HTR-8/SVneo (cell line): ENCODE data around the gene SMARCB1.

ENCODE experiments used
- DNase-seq: peaks from one replicate; pipeline ENCODE4 v3.0.0; 2011; ENCODE audit warnings: low spot score, mixed read lengths; ENCODE audit not compliant: insufficient read length
- FAIRE-seq: peaks from 2 replicates; lab custom pipeline; 2011; peaks lifted over from hg19 to GRCh38; lab: Jason Lieb, UNC

Gene SMARCB1

DNA sequence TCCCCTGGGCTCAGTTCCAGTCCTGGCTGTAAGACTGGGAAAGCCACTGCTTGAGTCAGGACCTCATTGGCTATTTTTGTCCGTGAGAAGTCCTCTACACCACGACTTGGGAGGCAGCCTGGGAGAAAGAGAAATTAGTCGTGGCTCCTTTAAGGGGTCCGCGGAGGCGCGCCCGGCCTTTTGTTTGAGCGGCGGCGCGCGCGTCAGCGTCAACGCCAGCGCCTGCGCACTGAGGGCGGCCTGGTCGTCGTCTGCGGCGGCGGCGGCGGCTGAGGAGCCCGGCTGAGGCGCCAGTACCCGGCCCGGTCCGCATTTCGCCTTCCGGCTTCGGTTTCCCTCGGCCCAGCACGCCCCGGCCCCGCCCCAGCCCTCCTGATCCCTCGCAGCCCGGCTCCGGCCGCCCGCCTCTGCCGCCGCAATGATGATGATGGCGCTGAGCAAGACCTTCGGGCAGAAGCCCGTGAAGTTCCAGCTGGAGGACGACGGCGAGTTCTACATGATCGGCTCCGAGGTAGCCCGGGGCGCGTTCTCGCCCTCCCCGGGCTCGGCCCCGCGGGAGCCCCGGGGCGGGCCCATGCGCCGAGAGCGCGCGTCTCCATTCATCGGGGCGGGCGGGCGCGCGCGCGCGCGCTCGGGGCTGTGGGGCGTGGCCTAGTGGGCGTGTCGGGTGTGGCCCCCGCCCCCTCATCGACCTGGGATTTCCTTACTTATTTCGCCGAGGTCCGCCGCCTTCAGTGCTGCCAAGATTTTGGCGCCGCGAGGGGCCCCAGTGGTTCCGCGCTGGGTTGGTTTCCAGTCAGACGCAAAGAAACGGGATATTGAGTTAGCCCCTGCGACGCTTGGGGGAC lies at the start of gene SMARCB1:
Gene SMARCB1, plus strand, starts transcription at position 215 of the 848 bp plus-strand sequence. Its CDS starts 204 bp downstream, at position 419.
- DNase-seq, result peak; percentile 78
- FAIRE-seq, result no peak

DNA sequence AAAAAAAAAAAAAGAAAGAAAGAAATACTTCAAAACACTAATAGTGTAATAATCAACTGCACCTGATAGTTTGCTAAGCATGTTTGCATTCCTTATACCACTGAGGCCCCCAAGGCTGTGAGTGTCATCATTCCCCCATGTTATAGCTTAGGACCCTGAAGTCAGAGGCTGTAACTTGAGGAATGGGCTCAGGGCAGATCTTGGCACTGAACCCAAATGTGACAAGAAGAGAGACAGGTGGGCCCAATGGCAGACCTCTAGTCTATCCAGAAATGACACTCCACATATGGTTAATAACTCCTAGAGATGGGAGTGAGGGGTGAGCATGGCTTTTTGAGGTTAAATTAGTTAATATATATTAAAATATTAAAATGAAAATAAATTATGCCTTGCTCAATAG lies 49.1 kb upstream of the SMARCB1 start:
- no peak for FAIRE-seq
- DNase-seq, result no peak

DNA sequence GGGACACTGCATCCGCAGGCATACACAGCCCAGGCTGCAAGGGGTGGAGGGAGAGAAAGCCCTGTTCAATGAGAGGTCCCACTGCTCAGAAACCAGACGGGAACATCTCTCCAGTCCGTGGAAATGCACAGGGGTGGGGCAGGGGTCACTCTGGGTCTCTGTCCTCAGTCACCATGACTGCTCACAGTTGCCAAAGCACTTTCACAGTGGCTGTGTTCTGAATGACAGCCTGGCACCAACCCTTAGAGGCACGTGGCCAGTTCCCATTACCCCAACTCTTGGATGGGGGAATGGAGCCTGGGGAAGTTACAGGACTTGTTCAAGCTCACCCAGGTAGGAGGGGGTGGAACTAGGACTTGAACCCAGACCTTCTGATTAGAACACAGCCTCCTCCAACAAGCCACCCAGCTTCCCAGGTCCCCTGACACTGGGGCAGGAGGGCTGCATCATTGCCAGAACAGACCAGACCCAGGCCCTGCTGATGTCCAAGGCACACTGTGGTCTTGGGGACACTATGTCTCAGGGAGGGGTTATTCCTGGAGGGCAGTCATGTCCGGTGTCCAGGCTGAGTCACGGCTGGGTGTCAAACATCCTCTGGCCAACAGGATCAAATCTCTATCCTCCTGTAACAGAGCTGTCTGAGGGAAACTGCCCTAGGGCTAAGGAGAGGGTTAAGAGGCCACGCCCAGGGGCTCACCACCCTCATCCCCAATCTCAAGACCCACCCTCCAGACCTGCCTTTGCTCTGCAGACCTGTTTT lies 44.1 kb upstream of the SMARCB1 start:
- no peak for FAIRE-seq
- DNase-seq, result no peak

DNA sequence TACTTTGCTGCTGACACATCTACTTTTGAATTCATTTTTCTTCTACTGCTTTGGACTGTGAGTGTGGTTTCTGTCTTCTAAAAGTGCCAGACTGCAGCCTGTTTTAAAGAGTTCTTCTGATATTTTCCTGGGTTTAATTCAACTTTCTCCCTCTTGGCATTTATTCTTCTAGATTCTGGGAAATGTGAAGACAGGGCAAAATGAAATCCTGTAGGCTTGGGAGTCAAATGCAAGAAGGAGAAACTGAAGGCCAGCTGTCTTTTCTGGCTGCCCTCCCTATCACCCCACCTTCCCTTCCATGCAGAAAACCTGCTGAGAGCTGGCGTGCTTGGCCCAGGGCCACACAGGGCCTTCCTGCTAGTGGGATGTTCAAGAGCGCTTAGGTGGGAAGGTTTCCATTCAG lies 43.5 kb upstream of the SMARCB1 start:
- FAIRE-seq, result no peak
- DNase-seq, result no peak

DNA sequence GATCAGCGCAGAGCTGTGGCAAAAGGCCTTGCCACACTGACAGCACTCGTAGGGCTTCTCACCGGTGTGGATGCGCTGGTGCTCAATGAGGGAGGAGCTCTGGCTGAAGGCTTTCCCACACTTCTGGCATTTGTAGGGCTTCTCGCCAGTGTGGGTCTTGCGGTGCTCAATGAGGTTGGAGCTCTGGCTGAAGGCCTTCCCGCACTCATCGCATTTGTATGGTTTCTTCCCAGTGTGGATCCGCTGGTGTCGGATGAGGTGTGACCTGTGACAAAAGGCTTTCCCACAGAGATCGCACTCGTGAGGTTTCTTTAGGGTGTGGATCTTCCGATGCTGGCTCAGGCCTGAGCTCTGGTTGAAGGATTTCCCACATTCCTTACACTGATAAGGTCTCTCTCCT lies 42.8 kb upstream of the SMARCB1 start:
- FAIRE-seq (no peak), DNase-seq (no peak)

DNA sequence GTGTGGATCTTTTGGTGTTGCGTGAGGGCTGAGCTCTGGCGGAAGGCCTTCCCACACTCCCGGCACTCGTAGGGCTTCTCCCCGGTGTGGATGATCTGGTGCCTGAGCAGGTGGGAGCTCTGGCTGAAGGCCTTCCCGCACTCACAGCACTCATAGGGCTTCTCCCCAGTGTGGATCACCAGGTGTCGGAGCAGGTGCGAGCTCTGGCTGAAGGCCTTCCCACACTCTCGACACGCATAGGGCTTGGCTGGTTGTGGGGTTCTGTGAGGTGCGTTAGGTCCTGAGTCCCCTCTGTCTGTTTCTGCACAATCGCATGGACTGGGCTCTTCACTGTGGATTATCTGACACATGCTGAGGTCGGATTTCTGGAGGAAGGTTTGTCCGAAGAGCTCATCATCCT lies 42.3 kb upstream of the SMARCB1 start:
- DNase-seq, result no peak
- no peak for FAIRE-seq

DNA sequence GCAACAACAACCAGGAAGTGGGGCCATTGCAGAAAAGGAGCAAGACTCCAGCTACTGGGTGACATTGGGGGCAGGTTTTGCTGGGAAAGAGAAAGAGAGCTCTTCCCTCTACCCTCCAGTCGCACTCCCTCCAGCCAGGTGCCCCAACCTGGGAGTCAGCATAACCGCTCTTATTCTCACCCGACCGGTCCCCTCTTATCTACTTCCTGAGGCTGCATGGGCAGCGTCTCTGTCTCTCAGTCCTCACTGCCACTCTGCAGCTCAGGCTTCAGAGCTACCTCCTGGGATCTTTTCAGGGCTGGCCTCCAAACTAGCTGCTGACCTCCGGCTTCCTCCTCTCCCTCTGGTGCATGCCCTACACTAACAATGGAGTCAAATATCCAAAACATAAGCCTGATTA lies 41.0 kb upstream of the SMARCB1 start:
- FAIRE-seq, result no peak
- no peak for DNase-seq

DNA sequence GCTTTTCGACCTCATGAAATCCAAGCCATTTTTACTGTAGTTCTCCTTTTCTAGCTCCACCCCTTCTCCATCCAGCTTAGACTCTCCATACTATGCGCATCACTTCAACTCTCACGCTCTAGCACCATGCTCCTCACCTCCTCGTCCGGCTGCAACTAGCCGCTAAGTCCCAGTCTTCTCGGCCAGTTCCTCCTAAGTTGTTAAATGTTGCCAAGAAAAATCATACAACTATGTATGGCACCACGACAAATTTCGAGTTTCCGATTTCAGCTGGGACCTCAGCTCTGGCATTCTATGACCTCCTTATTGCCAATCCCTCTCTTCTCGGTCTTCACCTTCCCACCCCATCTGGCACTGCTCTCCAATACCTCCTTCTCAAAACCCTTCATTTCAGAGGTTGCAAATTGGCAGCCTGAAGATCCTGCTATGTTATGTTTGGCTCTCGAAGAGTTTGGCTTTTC lies 36.9 kb upstream of the SMARCB1 start:
- DNase-seq, result no peak
- FAIRE-seq, result no peak

DNA sequence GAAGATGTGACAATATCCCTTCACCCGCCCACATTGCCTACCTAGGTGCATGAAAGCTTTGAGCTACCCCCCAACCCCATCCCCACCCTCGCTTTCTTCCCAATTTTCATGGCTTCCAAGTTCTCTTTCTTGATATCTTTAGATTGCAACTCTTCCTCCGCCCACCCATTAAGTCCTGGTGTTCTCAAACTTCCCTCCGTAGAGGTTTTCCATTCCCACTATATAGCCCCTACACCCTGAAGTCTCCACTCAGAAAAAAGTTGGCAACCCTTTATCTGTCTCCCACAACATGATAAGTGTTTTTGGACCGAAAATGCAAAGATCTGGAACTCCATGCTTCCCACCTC lies 36.4 kb upstream of the SMARCB1 start:
- DNase-seq (no peak), FAIRE-seq (no peak)

DNA sequence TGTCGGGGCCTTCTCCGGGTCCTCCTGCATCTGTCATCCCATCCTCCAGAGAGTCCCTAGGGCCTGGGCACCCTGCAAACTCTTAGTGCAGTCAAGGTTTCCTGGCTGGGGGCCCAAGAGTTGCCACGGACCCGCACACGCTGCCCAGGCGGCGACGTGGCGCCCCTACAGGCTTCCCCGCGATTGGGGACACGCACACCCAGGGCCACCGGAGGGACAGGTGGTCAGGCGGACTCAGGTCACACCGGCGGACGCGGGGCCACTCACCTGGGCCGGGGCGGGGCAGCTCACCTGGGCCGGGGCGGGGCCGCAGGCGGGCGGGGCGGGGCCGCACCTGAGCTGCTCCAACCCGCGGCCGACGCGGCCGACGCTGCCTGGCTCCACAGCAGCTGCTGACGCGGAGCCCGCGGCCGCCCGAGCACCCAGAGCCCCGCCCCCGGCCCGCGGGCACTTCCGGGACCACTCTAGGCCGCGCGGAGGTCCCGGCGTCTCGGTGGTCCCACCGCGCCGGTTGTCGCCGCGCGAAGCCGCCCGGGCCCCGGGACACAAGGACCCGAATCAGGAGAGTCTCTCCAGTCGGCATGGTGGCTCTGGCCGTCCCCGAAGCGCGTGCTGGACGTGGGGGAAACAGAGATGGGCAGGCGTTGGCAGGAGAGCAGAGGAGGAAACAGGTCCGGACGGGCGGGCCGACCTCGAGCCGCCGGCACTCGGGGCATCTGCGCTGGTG lies 35.9 kb upstream of the SMARCB1 start, which contains the start of gene ZNF70:
Gene ZNF70, minus strand, starts transcription at position 399 of the 727 bp plus-strand sequence. CDS start 5,972 bp downstream, outside the sequence.
- FAIRE-seq (no peak), DNase-seq (peak; percentile 70)

DNA sequence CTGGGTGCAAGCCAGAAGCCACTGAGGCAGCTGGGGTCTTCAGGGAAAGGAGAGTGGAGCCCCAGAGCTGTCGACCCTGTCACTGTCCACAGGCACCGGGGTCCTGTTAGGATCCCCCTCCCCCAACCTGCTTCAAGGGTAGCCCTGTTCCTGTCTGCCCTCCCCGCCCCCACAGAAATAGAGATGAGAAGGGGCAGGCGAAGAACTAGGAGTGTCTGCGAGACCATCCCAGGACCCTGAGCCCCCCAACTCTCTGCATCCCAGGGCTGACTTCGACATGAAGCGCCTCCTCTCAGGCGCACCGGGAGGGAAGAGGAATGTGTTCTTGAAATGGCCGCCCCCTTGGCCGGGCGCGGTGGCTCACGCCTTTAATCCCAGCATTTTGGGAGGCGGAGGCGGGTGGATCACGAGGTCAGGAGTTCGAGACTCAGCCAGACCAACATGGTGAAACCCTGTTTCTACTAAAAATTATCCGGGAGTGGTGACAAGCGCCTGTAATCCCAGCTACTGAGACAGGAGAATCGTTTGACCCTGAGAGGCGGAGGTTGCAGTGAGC lies 35.2 kb upstream of the SMARCB1 start:
- DNase-seq, result no peak
- no peak for FAIRE-seq

DNA sequence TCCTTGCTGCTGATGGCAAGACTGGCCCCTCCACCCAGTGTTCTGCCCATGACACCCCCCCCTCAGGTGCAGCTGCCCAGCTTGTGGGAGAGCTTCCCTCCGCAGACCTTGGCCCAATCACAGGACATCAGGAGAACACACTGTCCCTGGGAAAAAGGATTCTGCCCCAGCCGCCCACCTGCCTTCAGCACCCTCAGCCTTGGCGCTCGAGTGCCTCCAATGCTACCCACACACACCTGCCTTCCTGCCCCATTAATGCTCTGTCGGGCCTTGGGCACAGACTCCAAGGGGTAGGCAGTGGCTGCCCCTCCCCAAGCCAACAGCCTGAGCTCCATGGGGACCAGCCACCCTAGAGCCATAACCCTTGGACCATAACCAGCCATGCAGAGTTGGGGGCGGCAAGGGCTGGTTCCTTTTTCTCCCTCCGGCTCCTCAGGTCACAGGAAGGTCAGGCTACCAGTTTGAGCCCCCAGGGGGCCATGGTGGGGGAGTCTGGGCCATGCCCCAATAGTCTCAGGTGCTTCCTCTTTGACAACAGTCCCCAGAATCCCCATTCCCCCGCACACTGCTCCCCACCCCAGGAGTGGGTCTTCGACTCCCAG lies 34.6 kb upstream of the SMARCB1 start:
- FAIRE-seq (no peak), DNase-seq (no peak)

DNA sequence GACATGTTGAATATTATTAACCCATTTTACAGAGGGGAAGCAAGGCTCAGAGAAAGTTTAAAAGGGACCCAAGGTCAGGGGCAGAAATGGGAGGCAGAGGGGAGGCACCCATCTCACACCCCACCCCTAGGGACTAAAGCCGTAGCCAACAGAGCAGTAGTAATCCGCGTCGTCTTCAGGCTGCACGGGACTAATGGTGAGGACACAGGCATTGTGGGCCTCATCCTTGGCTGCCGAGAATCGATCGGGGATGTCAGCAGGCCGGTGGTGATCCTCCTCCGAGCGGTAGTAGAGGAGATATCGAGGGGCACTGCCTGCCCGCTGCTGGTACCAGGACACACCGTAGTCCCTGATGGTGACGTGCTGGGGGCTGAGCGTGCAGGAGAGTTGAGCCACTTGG lies 34.0 kb upstream of the SMARCB1 start:
- no peak for DNase-seq
- FAIRE-seq, result no peak

DNA sequence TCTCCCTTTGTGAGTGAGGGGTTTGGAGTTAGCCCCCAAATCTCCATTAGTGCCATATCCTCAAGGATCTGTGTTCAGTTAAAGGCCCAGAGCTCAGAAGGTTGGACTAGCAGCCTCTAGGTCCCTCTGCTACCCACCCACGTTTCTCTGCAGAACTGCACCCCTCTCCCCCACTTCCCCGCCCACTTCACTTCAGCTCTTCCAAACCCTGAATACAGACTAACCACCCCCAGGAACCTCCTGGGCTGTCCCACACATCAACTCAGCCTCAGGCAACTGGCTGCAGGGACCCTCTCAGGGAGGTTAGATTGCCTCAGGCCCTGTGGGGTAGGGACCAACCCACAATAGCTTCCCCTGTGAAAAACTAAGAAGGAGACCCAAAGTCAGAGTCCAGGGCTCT lies 33.4 kb upstream of the SMARCB1 start:
- DNase-seq (no peak), FAIRE-seq (no peak)

DNA sequence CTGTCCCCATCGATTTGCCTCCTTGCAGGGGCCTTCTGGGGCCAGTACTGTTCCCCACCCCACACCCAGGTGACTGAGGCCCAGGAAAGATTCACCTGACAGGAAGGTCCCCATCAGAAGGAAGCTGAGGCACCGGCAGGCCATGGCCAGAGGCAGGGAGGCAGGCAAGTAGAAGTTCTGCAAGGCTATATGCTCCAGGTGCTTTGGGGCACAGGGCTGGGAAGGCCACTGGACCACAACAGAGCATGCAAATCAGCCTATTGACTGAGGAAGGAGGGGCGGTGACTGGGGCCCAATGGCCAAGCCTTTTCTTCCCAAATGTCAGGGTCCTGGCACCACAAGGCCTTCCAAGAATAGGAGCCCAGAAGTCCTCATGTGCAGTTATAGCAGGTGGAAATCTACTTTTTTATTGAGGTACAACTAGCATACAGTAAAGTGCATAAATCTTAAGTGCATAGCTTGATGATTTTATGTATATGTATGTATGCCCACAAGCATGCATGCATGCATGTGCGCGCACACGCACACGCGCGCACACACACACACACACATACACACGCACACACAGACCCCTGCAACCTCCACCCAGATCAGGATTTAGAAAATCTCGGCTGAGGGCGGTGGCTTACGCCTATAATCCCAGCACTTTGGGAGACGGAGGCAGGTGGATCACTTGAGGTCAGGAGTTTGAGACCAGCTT lies 32.4 kb upstream of the SMARCB1 start, which contains the start of gene VPREB3:
Gene VPREB3, minus strand, starts transcription at position 206 of the 700 bp plus-strand sequence. Its CDS starts 62 bp downstream, at position 144.
- no peak for FAIRE-seq
- no peak for DNase-seq

DNA sequence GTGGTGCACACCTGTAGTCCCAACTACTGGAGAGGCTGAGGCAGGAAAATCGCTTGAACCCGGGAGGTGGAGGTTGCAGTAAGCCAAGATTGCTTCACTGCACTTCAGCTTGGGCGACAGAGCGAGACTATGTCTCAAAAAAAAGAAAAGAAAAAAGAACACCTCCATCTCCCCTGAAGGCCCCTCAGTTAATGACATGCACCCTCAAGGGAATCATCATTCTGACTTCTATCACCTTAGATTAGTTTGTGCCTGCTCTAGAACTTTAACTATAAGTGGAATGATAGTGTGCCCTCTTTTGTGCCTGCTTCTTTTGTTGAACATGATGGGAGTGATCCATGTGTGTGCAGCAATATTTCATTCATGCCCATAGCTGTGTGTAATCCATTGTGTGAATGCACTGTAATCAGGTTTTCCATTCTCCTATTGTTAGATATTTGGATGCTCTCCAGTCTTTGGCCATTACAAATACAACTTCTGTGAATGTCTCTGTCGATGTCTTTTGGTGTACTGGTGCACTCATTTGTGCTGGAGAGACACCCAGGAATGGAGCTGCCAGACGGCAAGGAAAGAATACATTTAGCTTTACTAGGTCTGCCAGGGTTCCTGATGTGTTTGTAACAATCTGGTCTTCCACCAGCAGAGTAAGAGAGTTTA lies 31.7 kb upstream of the SMARCB1 start:
- DNase-seq (no peak), FAIRE-seq (no peak)

DNA sequence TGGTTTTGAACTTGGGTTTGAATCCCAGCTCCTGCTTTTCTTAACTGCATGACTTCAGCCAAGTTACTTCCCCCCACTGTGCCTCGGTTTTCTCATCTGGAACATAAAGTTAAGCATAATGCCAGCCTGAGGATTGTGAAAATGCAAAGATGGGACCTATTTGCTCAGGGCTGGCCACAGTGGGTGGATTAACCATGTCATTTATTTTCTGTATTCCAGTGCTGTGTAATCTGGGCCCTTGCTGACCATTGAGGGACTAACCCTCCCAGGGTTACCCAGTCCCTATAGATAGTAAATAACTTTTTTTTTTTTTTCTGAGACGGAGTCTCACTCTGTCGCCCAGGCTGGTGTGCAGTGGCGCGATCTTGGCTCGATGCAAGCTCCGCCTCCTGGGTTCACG lies 31.1 kb upstream of the SMARCB1 start:
- FAIRE-seq, result no peak

DNA sequence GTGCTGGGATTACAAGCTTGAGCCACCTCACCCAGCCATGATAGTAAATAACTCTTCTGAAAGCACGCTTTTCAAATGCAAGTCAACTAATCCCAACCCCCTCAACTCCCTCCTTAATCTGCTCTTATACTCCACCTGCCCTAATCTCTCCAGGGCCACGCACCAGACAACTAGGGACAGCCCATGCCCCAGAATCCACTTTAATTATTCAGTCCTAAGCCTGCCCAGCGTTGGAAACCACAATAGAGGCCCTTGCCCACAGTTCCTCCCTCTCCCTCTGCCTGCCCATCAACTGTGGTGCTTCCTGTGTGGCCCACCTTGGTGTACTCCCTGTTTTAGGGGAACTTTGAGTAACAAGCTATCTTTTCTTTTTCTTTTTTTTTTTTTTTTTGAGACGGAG lies 29.9 kb upstream of the SMARCB1 start:
- DNase-seq, result no peak
- no peak for FAIRE-seq

More for the DNA sequence above, 31.1 kb upstream of the SMARCB1 start:
- no peak for DNase-seq

DNA sequence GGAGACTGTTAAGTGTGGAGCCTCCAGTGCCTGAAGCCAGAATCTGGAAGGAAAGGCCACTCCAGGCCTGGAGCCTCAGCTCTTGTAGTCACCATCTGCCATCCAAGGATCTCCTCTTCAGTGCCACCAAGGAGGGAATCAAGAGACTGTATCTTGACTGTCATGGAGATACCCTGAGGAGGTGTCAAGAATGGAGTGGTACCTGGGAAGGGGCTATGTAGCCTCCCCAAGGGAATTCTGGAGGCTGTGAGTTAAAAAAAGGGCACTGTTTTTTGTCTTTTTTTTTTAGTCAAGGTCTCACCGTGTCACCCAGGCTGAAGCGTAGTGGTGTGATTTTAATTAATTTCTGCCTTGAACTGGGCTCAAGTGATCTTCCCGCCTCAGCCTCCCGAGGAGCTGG lies 27.2 kb upstream of the SMARCB1 start:
- no peak for FAIRE-seq
- DNase-seq, result no peak
